HL-60 (cell line): Measurements from ENCODE around the gene IGHMBP2.

ENCODE experiments used
- CTCF ChIP-seq: IDR thresholded peaks from one replicate; pipeline ENCODE4 v1.5.1; 2011; ENCODE audit warnings: low read length, control low read depth, inconsistent platforms; ENCODE audit not compliant: insufficient read depth
- POLR2AphosphoS5 ChIP-seq: IDR thresholded peaks from 2 replicates; pipeline ENCODE4 v1.6.1; 2012; ENCODE audit warnings: low read depth

GRCh38 chr11:68872216-68873003, 31.3 kb upstream of the IGHMBP2 start:
- TF ChIP-seq CTCF (no peak), POLR2AphosphoS5 (no peak)
